Activated gamma-delta T cell treated with anti-CD3 and anti-CD28 coated beads, Interleukin-2, amount 50 U/mL, for 16 hours (primary cell): Measurements from ENCODE around the gene CSMD2.
"Not testable (repeated sequence)": the region's sequence is repeated elsewhere in the genome, so short reads cannot be mapped to it uniquely, and the experiment has no call there.

ENCODE experiments used
- DNase-seq: peaks from one replicate; pipeline ENCODE4 v3.0.0-alpha.2; 2020; ENCODE audit warnings: low read depth

Gene CSMD2

GRCh38 chr1:33535334-33535733 is 629.7 kb downstream of the CSMD2 start:
- no peak for DNase-seq

DNA sequence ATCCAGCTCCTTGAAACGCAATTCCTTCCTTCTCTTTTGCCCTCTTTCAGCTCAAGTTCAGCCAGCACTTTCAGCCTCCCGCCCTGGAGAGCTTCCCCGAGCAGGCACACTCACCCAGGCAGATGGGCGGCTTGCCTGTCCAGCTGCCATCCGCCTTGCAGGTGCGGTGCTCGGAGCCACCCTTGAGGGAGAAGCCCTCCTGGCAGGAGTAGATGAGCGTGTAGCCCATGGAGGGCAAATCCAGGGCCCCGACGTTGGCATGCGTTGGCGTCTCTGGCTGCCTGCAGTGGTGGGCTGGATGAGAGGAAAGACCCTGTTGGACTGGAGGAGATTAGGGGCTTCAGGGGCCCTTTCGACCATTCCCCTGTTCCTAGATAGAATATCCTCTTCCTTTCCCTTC is 632.1 kb downstream of the CSMD2 start:
- DNase-seq = no peak

GRCh38 chr1:33532250-33532649 is 632.8 kb downstream of the CSMD2 start:
- no peak for DNase-seq

GRCh38 chr1:33529957-33530356 is 635.1 kb downstream of the CSMD2 start:
- no peak for DNase-seq

DNA sequence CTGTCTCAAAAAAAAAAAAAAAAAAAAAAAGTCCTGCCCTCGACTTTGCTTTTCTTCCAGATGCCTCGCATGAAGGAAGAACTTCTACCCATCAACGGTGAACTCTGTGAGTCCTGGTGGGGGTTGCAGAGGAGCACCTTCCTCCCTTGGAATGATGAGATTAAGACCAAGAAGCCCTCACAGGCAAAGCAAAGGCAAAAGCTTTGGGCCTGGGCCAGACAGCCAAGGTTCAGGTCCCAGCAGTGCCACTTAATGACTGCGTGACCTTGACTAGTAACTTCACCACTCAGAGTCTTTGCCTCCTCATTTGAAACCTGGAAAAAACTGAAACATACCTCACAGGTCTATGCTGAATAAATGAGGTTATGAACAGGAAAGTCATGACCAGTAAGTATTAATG is 637.1 kb downstream of the CSMD2 start:
- DNase-seq = no peak

- no peak for DNase-seq
These were observed 640.4 kb downstream of the CSMD2 start for GRCh38 chr1:33524586-33524985.

GRCh38 chr1:33519240-33519884 is 645.7 kb downstream of the CSMD2 start:
- no peak for DNase-seq

GRCh38 chr1:33517596-33518250 is 647.3 kb downstream of the CSMD2 start:
- DNase-seq = no peak

DNA sequence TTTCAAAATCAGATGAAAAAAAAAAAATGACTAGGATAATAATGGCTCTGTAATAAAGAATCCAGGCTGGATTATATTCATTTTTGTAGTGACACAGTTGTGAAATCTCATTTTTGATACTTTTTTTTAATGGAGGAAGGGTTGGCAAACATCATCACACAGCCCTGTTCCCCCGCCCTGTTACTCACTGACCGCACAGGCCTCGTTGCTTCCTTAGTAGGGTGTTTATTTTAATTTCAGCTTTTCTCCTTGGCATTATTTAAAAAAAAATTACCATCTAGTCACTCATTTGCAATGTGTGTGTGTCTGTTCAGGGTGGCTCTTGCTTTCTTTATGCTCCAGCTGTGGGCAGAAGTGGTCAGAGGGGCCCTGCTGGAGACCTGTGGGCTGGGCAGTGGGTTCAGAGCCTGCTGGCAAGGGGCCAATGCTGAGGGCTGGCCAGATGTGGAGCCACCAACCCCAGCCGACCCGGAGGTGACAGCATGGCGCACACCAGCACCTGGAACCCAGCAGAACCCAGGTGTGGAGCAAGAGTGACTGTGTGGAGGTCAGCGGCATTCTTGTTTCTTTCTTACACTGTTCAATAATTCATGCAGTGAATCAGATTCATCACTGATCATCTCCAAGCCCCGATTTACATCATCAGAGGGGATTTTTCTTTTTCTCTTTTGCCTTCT is 648.0 kb downstream of the CSMD2 start:
- no peak for DNase-seq

GRCh38 chr1:33516428-33516827 is 648.6 kb downstream of the CSMD2 start:
- no peak for DNase-seq

- DNase-seq = no peak
These were observed 649.4 kb downstream of the CSMD2 start for GRCh38 chr1:33515607-33516006.

DNA sequence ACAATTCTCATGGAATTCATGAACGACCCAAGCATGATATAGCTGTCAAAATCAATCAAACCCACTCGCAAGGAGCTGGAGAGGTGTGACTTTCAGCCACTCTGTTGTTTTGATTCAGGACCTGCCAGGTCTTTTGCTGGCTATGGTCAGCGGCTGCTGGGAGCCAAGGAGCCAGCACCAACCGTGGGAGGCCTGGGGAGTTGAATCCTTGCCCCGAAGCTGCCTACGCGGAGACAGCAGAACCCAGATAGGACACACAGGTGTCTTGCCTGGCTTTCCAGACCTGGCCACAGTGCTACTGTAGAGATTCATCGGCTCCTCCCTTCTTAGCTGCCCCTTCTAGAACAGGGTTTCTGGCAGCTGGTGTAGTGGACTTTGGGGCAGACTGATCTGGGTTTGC is 649.9 kb downstream of the CSMD2 start:
- DNase-seq = no peak

DNA sequence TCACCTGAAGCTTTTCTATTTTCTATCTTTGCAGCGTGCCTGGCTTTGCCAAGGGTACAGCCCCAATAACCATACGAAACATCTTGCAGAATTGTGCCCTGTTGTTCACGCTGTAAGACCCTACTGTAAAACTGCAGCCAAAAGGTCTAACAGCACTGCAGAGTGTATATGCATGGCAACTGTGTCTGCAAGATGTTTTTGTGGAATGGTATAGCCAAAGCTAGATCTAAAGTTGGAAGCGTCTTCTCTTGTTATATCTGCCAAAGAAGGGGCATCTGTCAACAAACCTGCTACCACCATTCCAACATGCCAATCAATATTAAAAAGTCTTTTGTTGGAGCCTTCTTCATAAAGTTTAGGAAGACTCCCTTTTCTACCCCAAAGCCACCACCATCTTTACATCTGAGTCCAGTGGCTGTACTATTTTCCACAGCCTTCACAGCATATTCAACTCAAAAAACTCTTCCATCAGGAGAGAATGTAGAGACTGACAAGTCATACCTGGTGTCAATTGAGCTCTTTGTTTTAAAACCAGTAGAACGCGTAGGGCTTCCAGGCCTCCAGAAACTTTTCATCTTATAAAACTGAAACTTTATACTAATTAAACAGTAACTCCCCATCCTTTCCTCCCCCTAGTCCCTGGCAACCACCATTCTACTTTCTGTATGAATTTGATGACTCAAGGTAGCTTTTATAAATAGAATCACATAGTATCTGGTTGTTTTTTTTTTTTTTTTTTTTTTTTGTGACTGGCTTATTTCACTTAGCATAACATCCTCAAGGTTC is 652.6 kb downstream of the CSMD2 start:
- no peak for DNase-seq

DNA sequence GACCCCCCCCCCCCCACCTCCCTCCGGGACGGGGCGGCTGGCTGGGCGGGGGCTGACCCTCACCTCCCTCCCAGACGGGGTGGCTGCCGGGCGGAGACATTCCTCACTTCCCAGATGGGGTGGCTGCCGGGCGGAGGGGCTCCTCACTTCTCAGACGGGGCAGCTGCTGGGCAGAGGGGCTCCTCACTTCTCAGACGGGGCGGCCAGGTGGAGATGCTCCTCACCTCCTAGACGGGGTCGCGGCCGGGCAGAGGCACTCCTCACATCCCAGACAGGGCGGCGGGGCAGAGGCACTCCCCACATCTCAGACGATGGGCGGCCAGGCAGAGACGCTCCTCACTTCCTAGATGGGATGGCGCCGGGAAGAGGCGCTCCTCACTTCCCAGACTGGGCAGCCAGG is 655.8 kb downstream of the CSMD2 start:
- not testable (repeated sequence) for DNase-seq

DNA sequence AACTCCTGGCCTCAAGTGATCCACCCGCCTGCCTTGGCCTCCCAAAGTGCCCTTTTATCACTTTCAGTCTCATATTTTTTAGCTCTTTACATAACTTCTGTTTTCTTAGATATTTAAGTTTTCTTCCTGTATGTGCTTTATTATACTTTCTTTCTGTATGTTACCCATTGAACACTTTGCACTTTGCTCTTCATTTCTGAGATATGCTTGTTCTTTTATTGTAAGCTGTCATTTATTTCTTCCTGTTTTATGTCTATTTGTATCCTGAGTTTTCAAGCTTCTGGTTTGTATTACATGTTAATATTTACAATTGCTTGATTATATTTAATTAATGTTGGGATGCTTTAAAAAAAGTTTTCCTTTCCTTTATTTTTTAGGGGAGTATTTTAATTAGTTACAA is 656.9 kb downstream of the CSMD2 start:
- no peak for DNase-seq

DNA sequence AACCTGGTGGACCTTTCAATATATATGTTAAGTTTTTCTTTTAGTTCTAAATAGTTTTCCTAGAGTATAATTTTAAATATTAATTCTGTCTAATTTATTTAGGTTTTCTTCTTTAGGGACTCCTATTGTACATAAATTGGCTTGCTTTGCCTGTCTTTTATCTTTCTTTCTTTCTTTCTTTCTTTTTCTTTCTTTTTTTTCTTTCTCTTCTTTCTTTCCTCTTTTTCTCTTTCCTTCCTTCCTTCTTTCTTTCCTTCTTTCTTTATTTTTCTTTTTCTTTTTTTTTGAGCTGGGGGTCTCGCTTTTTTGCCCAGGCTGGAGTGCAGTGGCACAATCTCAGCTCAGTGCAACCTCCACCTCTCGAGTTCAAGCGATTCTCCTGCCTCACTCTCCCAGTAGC is 657.4 kb downstream of the CSMD2 start:
- no peak for DNase-seq

- no peak for DNase-seq
These were observed 661.5 kb downstream of the CSMD2 start for GRCh38 chr1:33503506-33503905.

DNA sequence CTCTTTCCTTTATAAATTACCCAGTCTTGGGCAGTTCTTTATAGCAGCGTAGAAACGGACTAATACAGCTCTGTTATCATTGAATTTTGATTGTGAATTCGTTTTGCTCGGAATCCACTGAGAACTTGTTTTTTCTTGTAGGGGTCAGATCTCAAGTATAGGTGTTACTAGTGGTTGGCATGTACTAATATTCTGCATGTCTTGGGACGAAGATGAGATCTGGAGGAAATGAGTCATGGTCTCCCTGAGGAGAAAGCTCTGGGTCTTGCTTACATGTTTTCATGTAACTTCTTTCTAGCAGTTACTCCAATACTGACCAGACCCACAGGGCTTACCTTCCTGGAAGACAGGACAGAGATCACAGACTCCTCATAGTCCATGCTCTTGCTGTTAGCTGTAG is 662.3 kb downstream of the CSMD2 start:
- no peak for DNase-seq

DNA sequence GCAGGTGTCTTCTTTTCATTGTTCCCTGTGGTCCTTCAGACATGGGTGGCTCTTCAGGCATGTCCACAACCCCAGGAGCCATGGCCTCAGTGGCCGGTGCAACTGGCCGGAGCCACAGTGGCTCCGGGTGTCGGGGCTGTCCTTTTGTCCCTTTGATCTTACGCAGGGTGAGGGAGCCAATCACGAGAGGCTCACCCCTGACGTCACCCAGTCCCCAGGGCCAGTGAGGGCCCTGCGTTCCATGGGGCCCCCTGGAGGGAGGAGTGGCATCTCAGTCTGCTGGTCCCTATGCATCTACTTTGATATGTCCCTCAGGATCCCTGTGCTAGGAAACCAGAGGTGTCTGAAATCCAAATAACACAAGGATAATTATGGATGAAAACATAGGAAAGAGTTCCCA is 663.3 kb downstream of the CSMD2 start:
- no peak for DNase-seq

- DNase-seq = no peak
These were observed 663.7 kb downstream of the CSMD2 start for GRCh38 chr1:33501309-33501708.

- DNase-seq = no peak
These were observed 664.5 kb downstream of the CSMD2 start for GRCh38 chr1:33500547-33500946.

GRCh38 chr1:33497410-33497809 is 667.6 kb downstream of the CSMD2 start:
- DNase-seq = no peak

DNA sequence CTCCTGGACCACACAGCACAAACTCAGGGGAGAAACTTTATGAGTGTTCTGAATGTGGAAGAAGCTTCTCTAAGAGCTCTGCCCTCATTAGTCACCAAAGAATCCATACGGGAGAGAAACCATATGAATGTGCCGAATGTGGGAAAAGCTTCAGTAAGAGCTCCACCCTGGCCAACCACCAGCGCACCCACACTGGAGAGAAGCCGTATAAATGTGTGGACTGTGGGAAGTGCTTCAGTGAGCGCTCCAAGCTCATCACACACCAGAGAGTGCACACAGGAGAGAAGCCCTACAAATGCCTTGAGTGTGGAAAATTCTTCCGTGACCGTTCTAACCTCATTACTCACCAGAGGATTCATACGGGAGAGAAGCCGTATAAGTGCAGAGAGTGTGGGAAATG is 670.1 kb downstream of the CSMD2 start:
- DNase-seq = no peak
